Gastrocnemius medialis (tissue), 4 donors: ENCODE data around the gene ASB2. TPM values are rescaled to one million over a fixed set of nuclear protein-coding genes. Genes with fewer than 3 reads are reported as not detected.

Experiments used
- ATAC-seq, 2 donors: fragments of 150-250 bp; one replicate each; pipeline ENCODE4 v1.9.1; 2016
- DNase-seq, 2 donors: peaks; one replicate each; pipeline ENCODE4 v3.0.0-alpha.2; 2019
- H3K27ac ChIP-seq, 4 donors: fragments of 200-600 bp; sonication (generic); 1 replicate in 1 of 4; 2 replicates in 3 of 4; pipeline ENCODE4 v1.5.1; 2016 to 2018; ENCODE audit warnings: mild to moderate bottlenecking in 2 of 4, moderate library complexity in 1 of 4
- H3K27me3 ChIP-seq, 3 donors: fragments of 200-600 bp; sonication (generic) in 2 of 3; 1 replicate in 1 of 3; 2 replicates in 2 of 3; pipeline versions ENCODE4 v1.5.1 to v1.6.0; 2016 to 2019; ENCODE audit warnings: mild to moderate bottlenecking in 1 of 3, moderate library complexity in 1 of 3
- H3K36me3 ChIP-seq, 2 donors: fragments of 200-600 bp; sonication (generic) in 1 of 2; one replicate each; pipeline ENCODE4 v1.5.1; 2017 to 2018
- H3K4me1 ChIP-seq, 2 donors: fragments of 200-600 bp; sonication (generic) in 1 of 2; one replicate each; pipeline ENCODE4 v1.5.1; 2016 to 2017; ENCODE audit warnings: mild to moderate bottlenecking in 2 of 2
- H3K4me3 ChIP-seq, 4 donors: fragments of 200-600 bp; sonication (generic) in 3 of 4; 1 replicate in 1 of 4; 2 replicates in 3 of 4; pipeline ENCODE4 v1.5.1; 2016 to 2019; ENCODE audit warnings: mild to moderate bottlenecking in 2 of 4
- H3K9me3 ChIP-seq, 3 donors: fragments of 200-600 bp; sonication (generic) in 2 of 3; 1 replicate in 1 of 3; 2 replicates in 2 of 3; pipeline ENCODE4 v1.5.1; 2016 to 2019
- CTCF ChIP-seq, 5 experiments: fragments of 450-650 bp in 3 of 5; fragments of 200-600 bp in 2 of 5; sonication (generic) in 2 of 5; IDR thresholded peaks in 4 of 5; conservative IDR thresholded peaks in 1 of 5; 1 replicate in 4 of 5; 2 replicates in 1 of 5; pipeline ENCODE4 v1.5.1; 2016 to 2019; ENCODE audit warnings: antibody characterized with exemption in 5 of 5, mild to moderate bottlenecking in 3 of 5, moderate library complexity in 3 of 5
- POLR2A ChIP-seq, 2 donors: fragments of 450-650 bp; IDR thresholded peaks; one replicate each; pipeline ENCODE4 v1.6.1; 2017; ENCODE audit warnings: antibody characterized with exemption in 2 of 2, mild to moderate bottlenecking in 2 of 2, moderate library complexity in 2 of 2
- in situ Hi-C, 4 donors: fragments of 200-750 bp; cut with MboI; loops; one replicate each; pipeline versions ENCODE4 v1.15.0 to v1.8.0; 2017; ENCODE audit warnings: low sequenced_read_pairs in 4 of 4
- intact Hi-C: fragments of 100-400 bp; cut with DNase I; formaldehyde crosslinking; loops from one replicate; pipeline ENCODE4 v1.15.1; 2023; ENCODE audit warnings: low total_unique reads
- total RNA-seq, 4 donors: library from RNA; depleted of rRNA; stranded (reverse); fragments of >200 nt; gene quantifications; one replicate each; pipeline versions ENCODE4 v1.1.0 to v1.2.3, GENCODE V29; 2016

ASB2 gene
- total RNA-seq, 4 donors from 2014 or later = 335 to 819 (median 539) TPM

- peaks cover 0 to 26% of the 10 kb centered on the region in 2 donors for H3K36me3 ChIP-seq
- intact Hi-C loops = loop anchor here (2.0 to 5.0 kb wide), 2 partner anchors 14 to 39 kb away; partner anchors contain the start of gene CCDC197
- TF ChIP-seq CTCF (IDR thresholded peaks at IDR 0.05 in 4 of 5, conservative IDR thresholded peaks at IDR 0.05 in 1 of 5) (no peak), POLR2A (IDR thresholded peaks at IDR 0.05) (no peak)
- H3K9me3 ChIP-seq = no peaks in the 10 kb centered on the region
- DNase-seq (peak in 1 of 2 donors; percentile 57), ATAC-seq (no peak)
- H3K4me1 ChIP-seq = peaks cover 91 to 96% of the 10 kb centered on the region in 2 donors
- H3K27ac ChIP-seq = peak overlapping the region; percentile 97 to 100 (median 98)
- H3K4me3 ChIP-seq = no peak overlapping the region
- no peaks in the 10 kb centered on the region for H3K27me3 ChIP-seq
- in situ Hi-C loops = no loop called here
Observed at GRCh38 chr14:93958567-93959238, 17.7 kb downstream of the ASB2 start.

- DNase-seq = peak in 1 of 2 donors; percentile 39
Observed at GRCh38 chr14:93957751-93958566, 18.4 kb downstream of the ASB2 start.

GRCh38 chr14:93957333-93957710, 19.0 kb downstream of the ASB2 start:
- Histone ChIP-seq H3K27ac (peak overlapping the region; percentile 97 to 100 (median 98)), H3K36me3 (peaks cover 0 to 39% of the 10 kb centered on the region in 2 donors), H3K4me3 (no peak overlapping the region), H3K9me3 (no peaks in the 10 kb centered on the region), H3K4me1 (peaks cover 82 to 94% of the 10 kb centered on the region in 2 donors), H3K27me3 (no peaks in the 10 kb centered on the region)
- in situ Hi-C loops = no loop called here
- intact Hi-C loops = loop anchor here (5.0 kb wide), 1 partner anchor 40 kb away; the partner anchor contains the start of gene CCDC197
- DNase-seq (peak in 1 of 2 donors; percentile 57), ATAC-seq (peak in 1 of 2 donors; percentile 1)
- TF ChIP-seq CTCF (IDR thresholded peaks at IDR 0.05 in 4 of 5, conservative IDR thresholded peaks at IDR 0.05 in 1 of 5) (no peak), POLR2A (IDR thresholded peaks at IDR 0.05) (no peak)

More at GRCh38 chr14:93957751-93958566, 18.4 kb downstream of the ASB2 start:
- Histone ChIP-seq H3K27ac (peak overlapping the region; percentile 97 to 100 (median 98)), H3K4me1 (peaks cover 87 to 94% of the 10 kb centered on the region in 2 donors), H3K4me3 (no peak overlapping the region), H3K27me3 (no peaks in the 10 kb centered on the region), H3K36me3 (peaks cover 0 to 33% of the 10 kb centered on the region in 2 donors), H3K9me3 (no peaks in the 10 kb centered on the region)
- in situ Hi-C loops = no loop called here
- intact Hi-C loops = loop anchor here (2.0 to 5.0 kb wide), 2 partner anchors 13 to 39 kb away; partner anchors contain the start of gene CCDC197
- no peak for ATAC-seq
- TF ChIP-seq POLR2A (IDR thresholded peaks at IDR 0.05) = peak in 1 of 2 donors; percentile 8
- TF ChIP-seq CTCF (IDR thresholded peaks at IDR 0.05 in 4 of 5, conservative IDR thresholded peaks at IDR 0.05 in 1 of 5) = no peak

- DNase-seq (peak in 1 of 2 donors; percentile 77), ATAC-seq (peak; percentile 22 to 27)
- peaks cover 0 to 44% of the 10 kb centered on the region in 2 donors for H3K36me3 ChIP-seq
- in situ Hi-C loops = no loop called here
- H3K9me3 ChIP-seq = no peaks in the 10 kb centered on the region
- peak overlapping the region; percentile 97 to 100 (median 98) for H3K27ac ChIP-seq
- H3K4me1 ChIP-seq = peaks cover 78 to 94% of the 10 kb centered on the region in 2 donors
- no peaks in the 10 kb centered on the region for H3K27me3 ChIP-seq
- H3K4me3 ChIP-seq = no peak overlapping the region
- intact Hi-C loops = loop anchor here (5.0 kb wide), 1 partner anchor 41 kb away; the partner anchor contains the start of gene CCDC197
- TF ChIP-seq CTCF (IDR thresholded peaks at IDR 0.05 in 4 of 5, conservative IDR thresholded peaks at IDR 0.05 in 1 of 5) (no peak), POLR2A (IDR thresholded peaks at IDR 0.05) (no peak)
Observed at GRCh38 chr14:93956514-93957332, 19.6 kb downstream of the ASB2 start.
